K562 (cell line): ENCODE measurements around the gene SLC30A3. TPM values are rescaled to one million over a fixed set of nuclear protein-coding genes. Genes with fewer than 3 reads are reported as not detected.

Experiments used
- ATF1 ChIP-seq, 2 experiments: fragments of 450-650 bp in 1 of 2; IDR thresholded peaks; 2 replicates each; pipeline ENCODE4 v1.6.1; 2016; ENCODE audit warnings: missing compliant biosample characterization in 1 of 2, missing genetic modification characterization in 1 of 2
- CHD1 ChIP-seq: fragments of 200-600 bp; sonication (generic); IDR thresholded peaks from one replicate; pipeline ENCODE4 v1.6.1; 2012; ENCODE audit warnings: mild to moderate bottlenecking, moderate library complexity, low read length, inconsistent platforms
- EGR1 ChIP-seq: fragments of 450-650 bp; conservative IDR thresholded peaks from 2 replicates; pipeline ENCODE4 v1.6.1; 2017; ENCODE audit warnings: mild to moderate bottlenecking
- GABPA ChIP-seq: fragments of 200-800 bp; sonication (Bioruptor generic); conservative IDR thresholded peaks from 2 replicates; pipeline ENCODE4 v1.6.1; 2016; ENCODE audit warnings: low read depth, missing genetic modification characterization, missing compliant biosample characterization
- HIVEP1 ChIP-seq: fragments of 250-450 bp; sonication (Bioruptor Pico); IDR thresholded peaks from 2 replicates; pipeline ENCODE4 v1.4.0; 2020; ENCODE audit warnings: mild to moderate bottlenecking
- HOXB6 ChIP-seq: fragments of 250-450 bp; sonication (Bioruptor Pico); IDR thresholded peaks from 2 replicates; pipeline ENCODE4 v1.5.1; 2022; ENCODE audit warnings: mild to moderate bottlenecking, borderline replicate concordance
- MIER1 ChIP-seq: fragments of 450-650 bp; IDR thresholded peaks from 2 replicates; pipeline ENCODE4 v1.6.1; 2016; ENCODE audit warnings: antibody characterized with exemption, mild to moderate bottlenecking, low read depth
- POLR3A ChIP-seq: IDR thresholded peaks from 2 replicates; pipeline ENCODE4 v1.6.1; 2011; ENCODE audit warnings: borderline replicate concordance, mild to moderate bottlenecking, moderate library complexity; ENCODE audit not compliant: insufficient read length, insufficient read depth; ENCODE audit errors: extremely low read depth
- RAD21 ChIP-seq, 2 experiments: fragments of 250-450 bp in 1 of 2; fragments of 450-650 bp in 1 of 2; sonication (Bioruptor Pico) in 1 of 2; formaldehyde crosslinking in 1 of 2; IDR thresholded peaks in 1 of 2; conservative IDR thresholded peaks in 1 of 2; 2 replicates each; pipeline versions ENCODE4 v1.4.0 to v1.8.0; 2020 to 2022; ENCODE audit warnings: mild to moderate bottlenecking in 2 of 2, moderate library complexity in 1 of 2
- SLC30A9 ChIP-seq: fragments of 250-450 bp; sonication (Bioruptor Pico); IDR thresholded peaks from 2 replicates; pipeline ENCODE4 v1.8.0; 2022; ENCODE audit warnings: mild to moderate bottlenecking, moderate library complexity
- SMC3 ChIP-seq: conservative IDR thresholded peaks from 2 replicates; pipeline ENCODE4 v1.6.1; 2011; ENCODE audit warnings: low read depth, low read length, improper control_type of control experiment; ENCODE audit not compliant: insufficient read depth
- SNRNP70 ChIP-seq: fragments of 200-400 bp; formaldehyde crosslinking; optimal IDR thresholded peaks from 2 replicates; pipeline ENCODE3; 2017; ENCODE audit warnings: low read depth, low read length
- SRF ChIP-seq, 2 experiments: fragments of 250-450, 450-650 bp in 1 of 2; sonication (Bioruptor Pico) in 1 of 2; sonication (generic) in 1 of 2; formaldehyde crosslinking; IDR thresholded peaks; 2 replicates each; pipeline versions ENCODE4 v1.5.0 to v1.5.1; 2020 to 2022; ENCODE audit warnings: mild to moderate bottlenecking in 1 of 2, missing genetic modification reagents in 1 of 2
- ZBTB17 ChIP-seq: fragments of 450-650 bp; formaldehyde crosslinking; IDR thresholded peaks from 2 replicates; pipeline ENCODE4 v1.4.0; 2020; ENCODE audit warnings: mild to moderate bottlenecking
- ZBTB7A ChIP-seq: IDR thresholded peaks from 2 replicates; pipeline ENCODE4 v1.6.1; 2011; ENCODE audit warnings: low read depth, mild to moderate bottlenecking, low read length, moderate library complexity, borderline replicate concordance; ENCODE audit not compliant: control insufficient read depth
- ZNF280B ChIP-seq: fragments of 250-450 bp; sonication (Bioruptor Pico); IDR thresholded peaks from 2 replicates; pipeline ENCODE4 v1.5.1; 2021; ENCODE audit warnings: mild to moderate bottlenecking
- ZNF507 ChIP-seq: conservative IDR thresholded peaks from 2 replicates; pipeline ENCODE4 v1.6.1; 2017; ENCODE audit warnings: missing genetic modification characterization, missing compliant biosample characterization
- ZNF785 ChIP-seq: fragments of 250-450 bp; sonication (Bioruptor Pico); IDR thresholded peaks from 2 replicates; pipeline ENCODE4 v1.4.0; 2020; ENCODE audit warnings: mild to moderate bottlenecking
- polyA plus RNA-seq, 8 experiments: library from polyadenylated mRNA; depleted of rRNA in 4 of 8; stranded (reverse) in 5 of 8; unstranded in 3 of 8; fragments of >200 nt; fragmentation: Nextera tagmentation in 2 of 8; fragmentation: Illumina TruSeq in 1 of 8; extraction: Ambion mirVana in 2 of 8; extraction: Trizol in 1 of 8; gene quantifications; 2 replicates each; pipeline versions ENCODE4 v1.2.1 to v1.2.3, GENCODE V29; 2011 to 2014; ENCODE audit warnings: inconsistent platforms in 1 of 8, missing spikeins in 1 of 8
- total RNA-seq, 7 experiments: library from RNA; depleted of rRNA in 6 of 7; stranded (reverse); fragments of >200 nt in 6 of 7; fragmentation: Illumina TruSeq in 2 of 7; extraction: Trizol in 2 of 7; gene quantifications; 2 replicates each; pipeline versions ENCODE4 v1.2.1 to v1.2.3, GENCODE V29; 2011 to 2021; ENCODE audit warnings: low replicate concordance in 1 of 7
- TF ChIP-seq, protein P1 (sequence below), 2 experiments: fragments of 450-650 bp in 1 of 2; sonication (generic) in 1 of 2; formaldehyde crosslinking in 1 of 2; IDR thresholded peaks in 1 of 2; conservative IDR thresholded peaks in 1 of 2; 2 replicates each; pipeline versions ENCODE4 v1.6.1 to v1.8.1; 2016 to 2023; ENCODE audit warnings: mild to moderate bottlenecking in 2 of 2, moderate library complexity in 2 of 2, inconsistent platforms in 1 of 2, missing genetic modification reagents in 1 of 2
- TF ChIP-seq, protein P2 (sequence below): fragments of 450-650 bp; IDR thresholded peaks from 2 replicates; pipeline ENCODE4 v1.6.1; 2016
- TF ChIP-seq, protein P3 (sequence below): fragments of 450-650 bp; formaldehyde crosslinking; IDR thresholded peaks from 2 replicates; pipeline ENCODE4 v1.4.0; 2022; ENCODE audit warnings: mild to moderate bottlenecking, moderate library complexity

The SLC30A3 gene
- total and polyA plus RNA-seq, 9 of the 15 experiments (the other 6 are each of a cell fraction or from before 2014, with no cell fraction given): 0.03 to 2.7 (median 0.89) TPM; not detected in 1

DNA sequence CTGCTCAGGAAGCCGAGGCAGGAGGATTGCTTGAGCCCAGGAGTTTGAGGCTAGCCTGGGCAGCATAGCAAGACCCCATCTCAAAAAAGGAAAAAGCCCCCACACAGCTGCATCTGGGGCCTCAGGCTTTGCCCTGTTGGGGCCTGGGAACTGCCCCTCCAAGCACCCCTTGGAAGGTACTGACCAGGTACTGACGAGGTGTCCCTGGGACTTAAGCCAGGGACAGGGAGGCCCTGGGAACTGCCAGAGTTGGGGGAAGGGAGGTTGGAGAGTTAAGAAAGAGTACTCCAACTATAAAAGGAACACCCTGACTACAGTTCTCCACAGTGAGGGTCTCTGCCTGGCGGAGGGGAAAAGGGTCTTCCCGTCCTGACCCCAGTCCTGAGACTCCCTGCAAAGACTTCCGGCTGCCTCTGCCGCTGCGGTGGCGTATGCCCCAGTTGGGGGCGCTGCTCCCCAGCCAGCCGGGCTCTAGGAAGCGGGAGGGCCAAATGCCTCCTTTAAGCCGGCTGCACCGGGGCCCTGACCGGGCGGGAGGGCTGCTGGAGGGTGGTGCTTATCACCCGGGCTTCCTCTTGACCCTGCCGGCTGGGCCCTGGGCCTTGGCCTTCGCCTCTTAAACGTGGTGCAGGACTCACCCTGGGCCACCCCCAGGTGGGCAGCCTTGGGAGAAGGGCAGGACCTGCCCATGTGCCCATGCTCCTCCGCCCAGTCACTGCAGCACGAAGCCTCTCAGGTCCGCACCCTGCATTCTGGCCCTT, 12.8 kb downstream of the SLC30A3 start (continued):
- TF ChIP-seq ZNF280B (no peak), ZBTB17 (CRISPR knock-in tag) (no peak), SRF (CRISPR knock-in tag; IDR thresholded peaks at IDR 0.05) (0 out of 4 replicates have a peak, but pooled peaks of 1 of the 2 experiments have one; percentile 52), ATF1 (CRISPR knock-in tag; IDR thresholded peaks at IDR 0.05) (no peak), ATF1 (tag; IDR thresholded peaks at IDR 0.05) (peak; percentile 38; the same call in 1 of the 2 replicates), POLR3A (no peak), GABPA (tag) (peak; percentile 69), EGR1 (0 out of 2 replicates have a peak, but pooled peaks have one; percentile 15), SNRNP70 (no peak), SMC3 (peak; percentile 92), CHD1 (no peak), HOXB6 (no peak), ZNF785 (CRISPR knock-in tag) (no peak), MIER1 (no peak), ZBTB7A (peak; percentile 52; the same call in 1 of the 2 replicates), ZNF507 (no peak), SLC30A9 (CRISPR knock-in tag) (no peak), RAD21 (CRISPR knock-in tag; conservative IDR thresholded peaks at IDR 0.05 in 1 of 2, IDR thresholded peaks at IDR 0.05 in 1 of 2) (peak; percentile 98 to 99), HIVEP1 (no peak)
- TF ChIP-seq, protein P1, sequence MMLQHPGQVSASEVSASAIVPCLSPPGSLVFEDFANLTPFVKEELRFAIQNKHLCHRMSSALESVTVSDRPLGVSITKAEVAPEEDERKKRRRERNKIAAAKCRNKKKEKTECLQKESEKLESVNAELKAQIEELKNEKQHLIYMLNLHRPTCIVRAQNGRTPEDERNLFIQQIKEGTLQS (IDR thresholded peaks at IDR 0.05): no peak
- TF ChIP-seq, protein P1 (CRISPR knock-in tag; conservative IDR thresholded peaks at IDR 0.05): 0 out of 2 replicates have a peak, but pooled peaks have one; percentile 38
- TF ChIP-seq, protein P2, sequence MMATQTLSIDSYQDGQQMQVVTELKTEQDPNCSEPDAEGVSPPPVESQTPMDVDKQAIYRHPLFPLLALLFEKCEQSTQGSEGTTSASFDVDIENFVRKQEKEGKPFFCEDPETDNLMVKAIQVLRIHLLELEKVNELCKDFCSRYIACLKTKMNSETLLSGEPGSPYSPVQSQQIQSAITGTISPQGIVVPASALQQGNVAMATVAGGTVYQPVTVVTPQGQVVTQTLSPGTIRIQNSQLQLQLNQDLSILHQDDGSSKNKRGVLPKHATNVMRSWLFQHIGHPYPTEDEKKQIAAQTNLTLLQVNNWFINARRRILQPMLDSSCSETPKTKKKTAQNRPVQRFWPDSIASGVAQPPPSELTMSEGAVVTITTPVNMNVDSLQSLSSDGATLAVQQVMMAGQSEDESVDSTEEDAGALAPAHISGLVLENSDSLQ: no peak
- TF ChIP-seq, protein P3, sequence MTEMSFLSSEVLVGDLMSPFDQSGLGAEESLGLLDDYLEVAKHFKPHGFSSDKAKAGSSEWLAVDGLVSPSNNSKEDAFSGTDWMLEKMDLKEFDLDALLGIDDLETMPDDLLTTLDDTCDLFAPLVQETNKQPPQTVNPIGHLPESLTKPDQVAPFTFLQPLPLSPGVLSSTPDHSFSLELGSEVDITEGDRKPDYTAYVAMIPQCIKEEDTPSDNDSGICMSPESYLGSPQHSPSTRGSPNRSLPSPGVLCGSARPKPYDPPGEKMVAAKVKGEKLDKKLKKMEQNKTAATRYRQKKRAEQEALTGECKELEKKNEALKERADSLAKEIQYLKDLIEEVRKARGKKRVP (CRISPR knock-in tag): no peak
